DND-41 (cell line): ENCODE measurements around the gene PLCD3.

ENCODE experiments used
- ATAC-seq: fragments of 200-7000 bp; cut with Tn5 transposase; 3 replicates; pipeline ENCODE4 v1.9.1; 2021; ENCODE audit warnings: low read depth; ENCODE audit not compliant: insufficient read depth
- DNase-seq: peaks from one replicate; pipeline ENCODE4 v3.0.0-alpha.2; 2020
- H2AFZ ChIP-seq: 2 replicates; pipeline ENCODE4 v1.6.0; 2012; ENCODE audit warnings: low read depth, low read length
- H3K27ac ChIP-seq: 2 replicates; pipeline ENCODE4 v1.5.1; 2012; ENCODE audit warnings: low read length, inconsistent platforms
- H3K27me3 ChIP-seq: fragments of 200-600 bp; sonication (generic); 2 replicates; pipeline ENCODE4 v1.6.0; 2012; ENCODE audit warnings: low read length, mild to moderate bottlenecking, inconsistent platforms; ENCODE audit not compliant: insufficient read depth, poor library complexity
- H3K36me3 ChIP-seq: 2 replicates; pipeline ENCODE4 v1.5.1; 2012; ENCODE audit warnings: low read length, inconsistent platforms; ENCODE audit not compliant: insufficient read depth
- H3K4me1 ChIP-seq: 2 replicates; pipeline ENCODE4 v1.5.1; 2012; ENCODE audit warnings: mild to moderate bottlenecking, low read length; ENCODE audit not compliant: insufficient read depth
- H3K4me2 ChIP-seq: 2 replicates; pipeline ENCODE4 v1.6.0; 2012; ENCODE audit warnings: mild to moderate bottlenecking, moderate library complexity, low read length, inconsistent platforms; ENCODE audit not compliant: insufficient read depth
- H3K4me3 ChIP-seq, 2 experiments: fragments of 200-600 bp in 1 of 2; shearing (Covaris generic) in 1 of 2; 2 replicates each; pipeline ENCODE4 v1.5.1; 2012 to 2016; ENCODE audit warnings: inconsistent platforms in 2 of 2, low read length in 2 of 2, mild to moderate bottlenecking in 2 of 2, low read depth in 1 of 2, moderate library complexity in 1 of 2
- H3K79me2 ChIP-seq: 2 replicates; pipeline ENCODE4 v1.6.0; 2012; ENCODE audit warnings: low read length, inconsistent platforms; ENCODE audit not compliant: insufficient read depth
- H3K9ac ChIP-seq: 2 replicates; pipeline ENCODE4 v1.6.0; 2012; ENCODE audit warnings: low read depth, mild to moderate bottlenecking, inconsistent platforms, low read length, moderate library complexity
- H3K9me3 ChIP-seq: 2 replicates; pipeline ENCODE4 v1.5.1; 2012; ENCODE audit warnings: low read length, moderate library complexity, mild to moderate bottlenecking, inconsistent platforms; ENCODE audit not compliant: insufficient read depth, severe bottlenecking
- H4K20me1 ChIP-seq: 2 replicates; pipeline ENCODE4 v1.6.0; 2012; ENCODE audit warnings: low read length; ENCODE audit not compliant: insufficient read depth
- EZH2 ChIP-seq: IDR thresholded peaks from 3 replicates; pipeline ENCODE4 v1.6.1; 2012; ENCODE audit warnings: borderline replicate concordance, low read depth, mild to moderate bottlenecking, moderate library complexity, low read length, inconsistent platforms; ENCODE audit not compliant: severe bottlenecking
- TF ChIP-seq, protein P1 (sequence below): IDR thresholded peaks from 2 replicates; pipeline ENCODE4 v1.5.1; 2012; ENCODE audit warnings: borderline replicate concordance, low read length, moderate library complexity, mild to moderate bottlenecking; ENCODE audit not compliant: poor library complexity, severe bottlenecking; ENCODE audit errors: extremely low read depth

Gene PLCD3

DNA sequence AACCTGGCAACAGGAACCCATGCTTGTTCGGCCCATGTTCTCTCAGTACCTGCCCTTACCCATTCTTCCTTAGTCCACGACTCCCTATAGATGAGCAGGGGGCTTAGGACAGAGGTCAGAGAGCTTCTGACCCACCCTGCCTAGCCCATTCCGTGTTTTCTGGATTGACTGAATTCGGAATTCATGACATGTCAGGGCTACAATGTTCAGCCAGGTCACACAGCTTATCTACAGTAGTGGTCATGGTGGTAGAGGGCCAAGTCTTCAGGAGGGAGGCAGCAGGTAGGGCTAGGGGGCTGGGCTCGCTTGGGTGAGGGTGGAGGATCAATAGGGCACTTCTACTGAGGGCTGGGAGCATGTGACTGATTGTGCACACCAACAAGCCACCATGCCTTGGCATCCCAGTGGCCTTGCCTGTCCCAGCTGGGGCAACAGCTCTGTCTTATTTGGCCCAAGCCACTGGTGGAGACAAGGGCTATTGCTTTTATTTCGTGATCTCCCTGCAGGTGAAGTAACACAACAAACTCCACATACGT, 32.5 kb upstream of the PLCD3 start:
- Histone ChIP-seq H3K9me3 (no peaks in the 10 kb centered on the region), H3K79me2 (peaks cover 24% of the 10 kb centered on the region), H3K36me3 (peaks cover 4% of the 10 kb centered on the region; the same call in 1 of the 2 replicates), H3K4me3 (no peak overlapping the region), H3K4me2 (no peak overlapping the region), H3K4me1 (peaks cover 21% of the 10 kb centered on the region), H4K20me1 (peaks cover 5% of the 10 kb centered on the region; the same call in 1 of the 2 replicates), H3K27me3 (no peaks in the 10 kb centered on the region), H3K9ac (no peak overlapping the region), H2AFZ (no peak overlapping the region), H3K27ac (no peak overlapping the region)
- TF ChIP-seq, protein P1, sequence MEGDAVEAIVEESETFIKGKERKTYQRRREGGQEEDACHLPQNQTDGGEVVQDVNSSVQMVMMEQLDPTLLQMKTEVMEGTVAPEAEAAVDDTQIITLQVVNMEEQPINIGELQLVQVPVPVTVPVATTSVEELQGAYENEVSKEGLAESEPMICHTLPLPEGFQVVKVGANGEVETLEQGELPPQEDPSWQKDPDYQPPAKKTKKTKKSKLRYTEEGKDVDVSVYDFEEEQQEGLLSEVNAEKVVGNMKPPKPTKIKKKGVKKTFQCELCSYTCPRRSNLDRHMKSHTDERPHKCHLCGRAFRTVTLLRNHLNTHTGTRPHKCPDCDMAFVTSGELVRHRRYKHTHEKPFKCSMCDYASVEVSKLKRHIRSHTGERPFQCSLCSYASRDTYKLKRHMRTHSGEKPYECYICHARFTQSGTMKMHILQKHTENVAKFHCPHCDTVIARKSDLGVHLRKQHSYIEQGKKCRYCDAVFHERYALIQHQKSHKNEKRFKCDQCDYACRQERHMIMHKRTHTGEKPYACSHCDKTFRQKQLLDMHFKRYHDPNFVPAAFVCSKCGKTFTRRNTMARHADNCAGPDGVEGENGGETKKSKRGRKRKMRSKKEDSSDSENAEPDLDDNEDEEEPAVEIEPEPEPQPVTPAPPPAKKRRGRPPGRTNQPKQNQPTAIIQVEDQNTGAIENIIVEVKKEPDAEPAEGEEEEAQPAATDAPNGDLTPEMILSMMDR: no peak
- TF ChIP-seq EZH2: no peak
- no peak for DNase-seq
- no peak for ATAC-seq

DNA sequence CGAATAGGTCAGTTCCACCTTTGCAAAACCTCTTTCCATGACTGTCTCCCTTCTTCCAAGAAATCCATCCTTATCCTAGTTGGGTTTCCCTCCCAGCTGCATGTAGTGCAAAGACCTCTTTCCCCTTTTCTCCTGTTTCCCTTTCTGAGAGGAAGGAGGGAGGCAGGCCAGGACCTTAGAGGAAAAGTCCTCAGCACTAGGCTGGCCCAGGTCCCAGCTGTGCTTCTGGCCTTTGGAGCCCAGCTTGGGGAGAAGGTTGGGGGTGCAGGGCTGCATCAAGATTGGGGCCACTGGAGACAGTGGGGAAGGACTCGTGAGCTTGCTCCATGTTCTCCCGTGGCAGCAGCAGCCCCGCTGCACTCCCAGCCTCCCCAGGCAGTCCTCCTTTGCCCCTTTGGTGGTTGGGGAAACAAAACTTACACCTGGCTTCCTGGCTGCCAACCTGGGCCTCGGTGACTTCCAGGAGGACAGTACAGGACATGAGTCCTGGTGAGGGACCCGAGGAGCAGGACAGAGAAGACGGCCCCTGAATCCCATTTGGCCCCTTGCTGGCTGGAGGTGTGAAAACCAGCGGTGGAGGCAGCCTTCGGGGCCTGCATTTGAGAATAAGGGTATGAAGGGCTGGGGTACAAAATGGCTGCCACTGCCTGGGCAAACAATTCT, 29.8 kb upstream of the PLCD3 start:
- peak overlapping the region; percentile 88 for H2AFZ ChIP-seq
- H3K4me1 ChIP-seq: peaks cover 29% of the 10 kb centered on the region
- peak overlapping the region; percentile 76 for H3K4me2 ChIP-seq
- H3K9me3 ChIP-seq: no peaks in the 10 kb centered on the region
- no peak for TF ChIP-seq EZH2
- TF ChIP-seq, protein P1: no peak
- H3K9ac ChIP-seq: peak overlapping the region; percentile 91
- peaks cover 5% of the 10 kb centered on the region; the same call in 1 of the 2 replicates for H3K36me3 ChIP-seq
- no peaks in the 10 kb centered on the region for H3K27me3 ChIP-seq
- H3K4me3 ChIP-seq: peak overlapping the region; percentile 16 to 87; a peak in 3 of 4 replicates
- peaks cover 7% of the 10 kb centered on the region; the same call in 1 of the 2 replicates for H4K20me1 ChIP-seq
- peak overlapping the region; percentile 72 for H3K27ac ChIP-seq
- ATAC-seq (no peak), DNase-seq (no peak)
- H3K79me2 ChIP-seq: peaks cover 45% of the 10 kb centered on the region

DNA sequence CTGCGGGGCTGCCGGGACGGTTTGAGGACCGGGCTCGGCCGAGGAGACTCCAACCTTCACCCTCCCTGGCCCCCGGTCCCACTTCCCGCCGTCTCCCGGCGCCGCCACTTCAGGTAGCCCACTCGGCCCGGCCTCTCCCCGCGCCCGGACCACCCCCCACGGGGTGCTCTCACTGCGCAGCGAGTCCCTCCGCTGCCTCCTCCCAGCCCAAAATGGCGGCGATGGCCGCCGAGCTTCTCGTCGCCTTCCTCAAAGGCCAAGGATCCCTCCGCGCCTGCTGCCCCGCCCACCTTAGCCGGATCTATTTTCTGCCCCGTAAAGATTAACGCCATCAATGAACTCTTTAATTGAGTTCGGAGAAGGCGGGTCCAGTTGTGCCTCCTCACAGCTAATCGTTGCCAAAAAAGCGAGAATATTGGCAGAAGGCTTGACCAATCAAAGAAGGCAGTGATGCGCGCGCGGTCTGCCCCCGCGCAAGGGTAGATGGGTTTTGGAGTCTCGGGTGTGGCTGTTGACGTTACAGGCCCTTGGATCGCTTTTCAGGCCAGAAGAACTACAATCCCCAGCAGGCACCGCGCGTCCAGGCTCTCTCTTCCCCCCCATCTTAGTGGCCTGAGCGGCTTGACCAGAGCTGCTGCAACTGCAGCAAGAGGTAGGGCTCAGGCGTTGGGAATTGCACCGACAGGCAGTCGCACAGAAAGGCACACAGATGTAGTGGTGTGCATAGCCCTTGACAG, 29.1 kb upstream of the PLCD3 start, which contains the start of gene HEXIM2:
HEXIM2 (plus strand) TSS at position 588 of the 737 bp plus-strand sequence. CDS start 919 bp downstream, outside the sequence.
- no peaks in the 10 kb centered on the region for H3K9me3 ChIP-seq
- TF ChIP-seq, protein P1: no peak
- H3K4me3 ChIP-seq: peak within 1 kb of the TSS; percentile 53 to 87; a peak in 3 of 4 replicates
- peak within 1 kb of the TSS; percentile 91 for H3K9ac ChIP-seq
- peak within 1 kb of the TSS; percentile 77 for H3K4me2 ChIP-seq
- peaks cover 29% of the 10 kb centered on the region for H3K4me1 ChIP-seq
- DNase-seq: peak; percentile 99
- H3K79me2 ChIP-seq: peaks cover 48% of the 10 kb centered on the region
- H3K27ac ChIP-seq: peak within 1 kb of the TSS; percentile 89
- H3K27me3 ChIP-seq: no peaks in the 10 kb centered on the region
- H4K20me1 ChIP-seq: peaks cover 7% of the 10 kb centered on the region; the same call in 1 of the 2 replicates
- H3K36me3 ChIP-seq: peaks cover 5% of the 10 kb centered on the region; the same call in 1 of the 2 replicates
- ATAC-seq: peak; percentile 90
- H2AFZ ChIP-seq: peak within 1 kb of the TSS; percentile 88
